K562 (cell line): Measurements from ENCODE around the gene PPARD. TPM values are rescaled to one million over a fixed set of nuclear protein-coding genes. Genes with fewer than 3 reads are reported as not detected.

Experiments used
- AFF4 ChIP-seq: sonication (generic); formaldehyde crosslinking; IDR thresholded peaks from 2 replicates; pipeline ENCODE4 v1.8.0; 2023; ENCODE audit warnings: mild to moderate bottlenecking, missing genetic modification reagents
- IRF2 ChIP-seq: sonication (generic); formaldehyde crosslinking; IDR thresholded peaks from 2 replicates; pipeline ENCODE4 v1.8.1; 2022; ENCODE audit warnings: mild to moderate bottlenecking, missing genetic modification reagents
- KLF10 ChIP-seq: fragments of 250-450 bp; sonication (Bioruptor Pico); IDR thresholded peaks from 2 replicates; pipeline ENCODE4 v1.6.1; 2021; ENCODE audit warnings: matching md5 sums
- LARP7 ChIP-seq: fragments of 450-650 bp; IDR thresholded peaks from 2 replicates; pipeline ENCODE4 v1.6.1; 2016
- RBM22 ChIP-seq: fragments of 200-400 bp; formaldehyde crosslinking; IDR thresholded peaks from 2 replicates; pipeline ENCODE4 v1.6.1; 2018; ENCODE audit warnings: low read length, low read depth; ENCODE audit not compliant: poor library complexity, severe bottlenecking
- RCOR1 ChIP-seq, 2 experiments: IDR thresholded peaks; 2 replicates each; pipeline ENCODE4 v1.6.1; 2012; ENCODE audit warnings: low read depth in 2 of 2, low read length in 2 of 2, borderline replicate concordance in 1 of 2, improper control_type of control experiment in 1 of 2
- THAP12 ChIP-seq: fragments of 250-450 bp; sonication (Bioruptor Pico); IDR thresholded peaks from 2 replicates; pipeline ENCODE4 v1.9.0; 2021; ENCODE audit warnings: mild to moderate bottlenecking, inconsistent platforms
- ZNF124 ChIP-seq: sonication (generic); formaldehyde crosslinking; IDR thresholded peaks from 2 replicates; pipeline ENCODE4 v1.8.1; 2022; ENCODE audit warnings: missing genetic modification reagents
- ZNF445 ChIP-seq: fragments of 250-450 bp; sonication (Bioruptor Pico); IDR thresholded peaks from 2 replicates; pipeline ENCODE4 v1.4.0; 2020; ENCODE audit warnings: low read depth, mild to moderate bottlenecking, moderate library complexity
- ZNF512 ChIP-seq: IDR thresholded peaks from 2 replicates; pipeline ENCODE4 v1.6.1; 2016; ENCODE audit warnings: missing genetic modification characterization, missing compliant biosample characterization
- ZNF740 ChIP-seq, 3 experiments: fragments of 200-800 bp in 1 of 3; sonication (Bioruptor generic) in 1 of 3; sonication (generic) in 1 of 3; formaldehyde crosslinking in 1 of 3; IDR thresholded peaks; 2 replicates each; pipeline versions ENCODE4 v1.6.1 to v1.8.0; 2016 to 2022; ENCODE audit warnings: mild to moderate bottlenecking in 2 of 3, missing compliant biosample characterization in 2 of 3, missing genetic modification characterization in 2 of 3, missing genetic modification reagents in 1 of 3
- polyA plus RNA-seq, 8 experiments: library from polyadenylated mRNA; depleted of rRNA in 4 of 8; stranded (reverse) in 5 of 8; unstranded in 3 of 8; fragments of >200 nt; fragmentation: Nextera tagmentation in 2 of 8; fragmentation: Illumina TruSeq in 1 of 8; extraction: Ambion mirVana in 2 of 8; extraction: Trizol in 1 of 8; gene quantifications; 2 replicates each; pipeline versions ENCODE4 v1.2.1 to v1.2.3, GENCODE V29; 2011 to 2014; ENCODE audit warnings: inconsistent platforms in 1 of 8, missing spikeins in 1 of 8
- total RNA-seq, 7 experiments: library from RNA; depleted of rRNA in 6 of 7; stranded (reverse); fragments of >200 nt in 6 of 7; fragmentation: Illumina TruSeq in 2 of 7; extraction: Trizol in 2 of 7; gene quantifications; 2 replicates each; pipeline versions ENCODE4 v1.2.1 to v1.2.3, GENCODE V29; 2011 to 2021; ENCODE audit warnings: low replicate concordance in 1 of 7

Gene PPARD
- total and polyA plus RNA-seq, 9 of the 15 experiments (the other 6 are each of a cell fraction or from before 2014, with no cell fraction given): 0.14 to 13.2 (median 3.8) TPM

GRCh38 chr6:35468980-35469750 is 126.8 kb downstream of the PPARD start (continued):
- 0 out of 2 replicates have a peak, but pooled peaks have one; percentile 70 for TF ChIP-seq IRF2
- TF ChIP-seq THAP12 (CRISPR knock-in tag): no peak
- TF ChIP-seq ZNF740 (CRISPR knock-in tag; IDR thresholded peaks at IDR 0.05): no peak
- TF ChIP-seq ZNF740 (tag; IDR thresholded peaks at IDR 0.05): no peak
- 0 out of 2 replicates have a peak, but pooled peaks have one; percentile 7 for TF ChIP-seq AFF4
- TF ChIP-seq ZNF512 (tag): no peak
- TF ChIP-seq ZNF124 (CRISPR knock-in tag): 0 out of 2 replicates have a peak, but pooled peaks have one; percentile 30
- no peak; the same call in 1 of the 2 replicates for TF ChIP-seq LARP7
- TF ChIP-seq RBM22: peak; percentile 24
- TF ChIP-seq KLF10 (CRISPR knock-in tag): no peak
- TF ChIP-seq RCOR1 (IDR thresholded peaks at IDR 0.05; ENCODE audit: borderline replicate concordance in 1 of 2, low read depth in 2 of 2, low read length in 2 of 2): no peak
- TF ChIP-seq ZNF445 (CRISPR knock-in tag): no peak
